ENCODE measurements around the gene GNPTAB. TPM values are rescaled to one million over a fixed set of nuclear protein-coding genes. Genes with fewer than 3 reads are reported as not detected.

The GNPTAB gene
- total and polyA plus RNA-seq, 2 donors (not counting 1 experiment from before 2014, with no cell fraction given) = 10.4 to 79.4 TPM

DNA sequence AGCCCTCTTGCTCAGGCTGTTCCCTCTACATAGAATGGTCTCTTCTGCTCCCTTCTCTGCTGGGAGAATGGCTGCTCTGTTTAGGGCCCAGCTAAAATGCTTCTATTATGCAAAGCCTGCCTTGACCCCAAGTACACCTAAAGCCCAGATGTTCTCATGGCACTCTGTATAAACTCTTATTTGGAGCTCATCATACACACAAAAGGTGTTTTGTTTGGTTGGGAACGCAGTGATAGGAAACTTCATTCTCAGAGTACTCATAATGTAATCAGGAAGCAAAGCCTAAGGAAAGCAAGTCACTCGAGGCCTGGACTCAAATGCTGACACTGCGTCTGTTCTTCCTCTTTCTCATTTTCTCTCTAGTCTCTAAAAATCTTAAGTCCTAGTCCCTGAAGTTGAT lies 53.3 kb downstream of the GNPTAB start:
- TF ChIP-seq, protein P1, sequence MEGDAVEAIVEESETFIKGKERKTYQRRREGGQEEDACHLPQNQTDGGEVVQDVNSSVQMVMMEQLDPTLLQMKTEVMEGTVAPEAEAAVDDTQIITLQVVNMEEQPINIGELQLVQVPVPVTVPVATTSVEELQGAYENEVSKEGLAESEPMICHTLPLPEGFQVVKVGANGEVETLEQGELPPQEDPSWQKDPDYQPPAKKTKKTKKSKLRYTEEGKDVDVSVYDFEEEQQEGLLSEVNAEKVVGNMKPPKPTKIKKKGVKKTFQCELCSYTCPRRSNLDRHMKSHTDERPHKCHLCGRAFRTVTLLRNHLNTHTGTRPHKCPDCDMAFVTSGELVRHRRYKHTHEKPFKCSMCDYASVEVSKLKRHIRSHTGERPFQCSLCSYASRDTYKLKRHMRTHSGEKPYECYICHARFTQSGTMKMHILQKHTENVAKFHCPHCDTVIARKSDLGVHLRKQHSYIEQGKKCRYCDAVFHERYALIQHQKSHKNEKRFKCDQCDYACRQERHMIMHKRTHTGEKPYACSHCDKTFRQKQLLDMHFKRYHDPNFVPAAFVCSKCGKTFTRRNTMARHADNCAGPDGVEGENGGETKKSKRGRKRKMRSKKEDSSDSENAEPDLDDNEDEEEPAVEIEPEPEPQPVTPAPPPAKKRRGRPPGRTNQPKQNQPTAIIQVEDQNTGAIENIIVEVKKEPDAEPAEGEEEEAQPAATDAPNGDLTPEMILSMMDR (IDR thresholded peaks at IDR 0.05) = no peak
- TF ChIP-seq EZH2 (IDR thresholded peaks at IDR 0.05; ENCODE audit: borderline replicate concordance, insufficient read depth, low read depth, low read length, poor library complexity, severe bottlenecking) = no peak
- Histone ChIP-seq H2AFZ (ENCODE audit: insufficient read depth, low read depth, low read length, poor library complexity, severe bottlenecking) (no peak overlapping the region), H3K4me1 (ENCODE audit: control insufficient read depth in 2 of 2, insufficient read depth in 2 of 2, low read length in 2 of 2) (peaks cover 5 to 7% of the 10 kb centered on the region in 2 donors), H3K27me3 (replicated peaks in 1 of 4; ENCODE audit: control extremely low read depth in 1 of 4, control insufficient read depth in 3 of 4, insufficient read depth in 4 of 4, low read length in 3 of 4) (no peaks in the 10 kb centered on the region), H3K4me3 (ENCODE audit: control extremely low read depth in 1 of 5, extremely low read depth in 1 of 5, insufficient read depth in 1 of 5, low read depth in 2 of 5, low read length in 4 of 5) (no peak overlapping the region), H4K20me1 (ENCODE audit: control insufficient read depth, insufficient read depth, low read length, poor library complexity, severe bottlenecking) (no peaks in the 10 kb centered on the region), H3K4me2 (replicated peaks; ENCODE audit: low read depth, low read length, poor library complexity, severe bottlenecking) (no peak overlapping the region), H3K9me3 (ENCODE audit: control extremely low read depth in 1 of 3, control insufficient read depth in 2 of 3, insufficient read depth in 1 of 3, low read length in 2 of 3) (no peaks in the 10 kb centered on the region), H3K79me2 (ENCODE audit: control insufficient read depth, insufficient read depth, low read length) (no peaks in the 10 kb centered on the region), H3K36me3 (replicated peaks in 1 of 2; ENCODE audit: control extremely low read depth in 1 of 2, control insufficient read depth in 1 of 2, extremely low read depth in 1 of 2, insufficient read depth in 2 of 2, low read length in 1 of 2) (peaks cover 0 to 6% of the 10 kb centered on the region in 2 experiments), H3K9ac (ENCODE audit: low read length) (no peak overlapping the region), H3K27ac (ENCODE audit: low read length in 2 of 2) (no peak overlapping the region)
- intact Hi-C loops (cut with micrococcal nuclease) = no loop called here
- no peak overlapping the region for H3K27ac Mint-ChIP-seq
- ChIA-PET CTCF (interaction anchor here (0.6 to 3.1 kb wide), 7 partner anchors 17 to 363 kb away, joined by 3 to 14 read pairs (median 3); no protein-coding TSS in a partner anchor), POLR2A (no interaction called here)
- 27% methylated on average over 2 of the region's 3 CpGs for WGBS (ENCODE audit: insufficient coverage)
- no peaks in the 10 kb centered on the region for H3K9me3 Mint-ChIP-seq (ENCODE audit: insufficient read depth)
- no peaks in the 10 kb centered on the region for H3K27me3 Mint-ChIP-seq
- DNase-seq (no peak), ATAC-seq (ENCODE audit: low read depth) (no peak)
- peaks cover 19% of the 10 kb centered on the region for H3K4me1 Mint-ChIP-seq
- no peak overlapping the region for H3K4me3 Mint-ChIP-seq

DNA sequence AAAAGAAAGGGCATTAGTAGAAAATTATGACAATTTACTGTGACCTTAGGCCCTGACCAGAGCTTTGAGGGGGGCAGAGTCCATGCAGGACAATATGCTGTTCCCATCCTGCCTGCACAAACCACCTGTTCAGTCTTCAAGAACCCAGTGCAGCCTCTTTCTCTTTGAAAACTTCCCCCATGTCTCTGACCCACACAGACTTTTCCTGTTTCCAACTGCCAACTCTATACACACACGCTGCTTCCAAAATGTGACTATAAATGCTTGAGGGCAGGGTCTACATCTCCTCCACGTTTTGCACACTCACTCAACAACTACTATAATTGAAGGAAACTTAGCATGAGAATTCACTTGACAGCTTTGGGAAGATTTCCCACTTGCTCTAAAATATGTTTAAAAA lies 54.9 kb downstream of the GNPTAB start:
- CTCF ChIA-PET = interaction anchor here (0.8 to 3.1 kb wide), 7 partner anchors 9 to 768 kb away, joined by 3 to 14 read pairs (median 4); partner anchors contain the start of gene GNPTAB
- peaks cover 14% of the 10 kb centered on the region for H3K4me1 Mint-ChIP-seq
- H3K4me1 ChIP-seq (ENCODE audit: control insufficient read depth in 2 of 2, insufficient read depth in 2 of 2, low read length in 2 of 2) = peaks cover 2 to 5% of the 10 kb centered on the region in 2 donors

More for the DNA sequence above, 54.9 kb downstream of the GNPTAB start:
- peaks cover 0 to 6% of the 10 kb centered on the region in 2 experiments for H3K36me3 ChIP-seq (replicated peaks in 1 of 2; ENCODE audit: control extremely low read depth in 1 of 2, control insufficient read depth in 1 of 2, extremely low read depth in 1 of 2, insufficient read depth in 2 of 2, low read length in 1 of 2)
- H3K4me3 ChIP-seq (ENCODE audit: control extremely low read depth in 1 of 5, extremely low read depth in 1 of 5, insufficient read depth in 1 of 5, low read depth in 2 of 5, low read length in 4 of 5) = no peak overlapping the region
- POLR2A ChIA-PET = no interaction called here
- no peak overlapping the region for H3K4me2 ChIP-seq (replicated peaks; ENCODE audit: low read depth, low read length, poor library complexity, severe bottlenecking)
- no peak overlapping the region for H3K27ac ChIP-seq (ENCODE audit: low read length in 2 of 2)
- H3K9ac ChIP-seq (ENCODE audit: low read length) = no peak overlapping the region
- ATAC-seq (ENCODE audit: low read depth) = no peak
- no peak for DNase-seq
- H3K79me2 ChIP-seq (ENCODE audit: control insufficient read depth, insufficient read depth, low read length) = no peaks in the 10 kb centered on the region
- Mint-ChIP-seq H3K27ac (no peak overlapping the region), H3K27me3 (no peaks in the 10 kb centered on the region), H3K4me3 (no peak overlapping the region), H3K9me3 (ENCODE audit: insufficient read depth) (no peaks in the 10 kb centered on the region)
- WGBS (ENCODE audit: insufficient coverage) = no CpG with 5 or more reads among the region's 2 CpGs
- no peak overlapping the region for H2AFZ ChIP-seq (ENCODE audit: insufficient read depth, low read depth, low read length, poor library complexity, severe bottlenecking)
- H3K27me3 ChIP-seq (replicated peaks in 1 of 4; ENCODE audit: control extremely low read depth in 1 of 4, control insufficient read depth in 3 of 4, insufficient read depth in 4 of 4, low read length in 3 of 4) = no peaks in the 10 kb centered on the region
- no peaks in the 10 kb centered on the region for H3K9me3 ChIP-seq (ENCODE audit: control extremely low read depth in 1 of 3, control insufficient read depth in 2 of 3, insufficient read depth in 1 of 3, low read length in 2 of 3)
- intact Hi-C loops (cut with micrococcal nuclease) = no loop called here
- no peak for TF ChIP-seq EZH2 (IDR thresholded peaks at IDR 0.05; ENCODE audit: borderline replicate concordance, insufficient read depth, low read depth, low read length, poor library complexity, severe bottlenecking)
- TF ChIP-seq, protein P1 (IDR thresholded peaks at IDR 0.05) = no peak
- H4K20me1 ChIP-seq (ENCODE audit: control insufficient read depth, insufficient read depth, low read length, poor library complexity, severe bottlenecking) = no peaks in the 10 kb centered on the region
